Panc1 (cell line): ENCODE measurements around the gene S100A7.

ENCODE experiments used
- SIN3A ChIP-seq: IDR thresholded peaks from 2 replicates; pipeline ENCODE4 v1.6.1; 2012; ENCODE audit warnings: low read depth, mild to moderate bottlenecking, low read length, moderate library complexity, borderline replicate concordance; ENCODE audit not compliant: insufficient read depth
- TF ChIP-seq, protein P1 (sequence below): fragments of 450-650 bp; IDR thresholded peaks from 2 replicates; pipeline ENCODE4 v1.5.1; 2017; ENCODE audit warnings: mild to moderate bottlenecking
- TF ChIP-seq, protein P2 (sequence below), 2 experiments: IDR thresholded peaks; 2 replicates each; pipeline ENCODE4 v1.6.1; 2011 to 2012; ENCODE audit warnings: low read depth in 2 of 2, control low read depth in 1 of 2, low read length in 1 of 2, mild to moderate bottlenecking in 1 of 2, moderate library complexity in 1 of 2; ENCODE audit not compliant: insufficient read depth in 1 of 2

DNA sequence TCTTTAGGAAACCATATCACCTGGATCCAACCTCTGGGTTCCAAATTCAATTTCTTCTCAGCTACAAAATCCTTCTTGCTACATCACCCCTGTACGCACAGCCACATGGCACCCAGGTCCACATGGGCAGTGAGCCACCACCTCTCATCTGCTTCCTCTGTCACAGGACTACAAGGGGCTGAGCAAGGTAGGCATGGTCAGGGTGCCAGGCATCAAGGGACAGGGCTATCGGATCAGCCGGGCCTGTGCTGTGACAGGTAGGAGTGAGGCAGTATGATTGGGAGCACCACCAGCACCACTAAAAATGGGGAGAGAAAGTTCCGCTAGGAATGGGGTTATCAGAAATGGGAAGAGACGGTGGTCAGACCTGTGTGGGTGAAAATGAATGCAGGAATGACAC is 45.9 kb upstream of the S100A7 start:
- TF ChIP-seq, protein P1, sequence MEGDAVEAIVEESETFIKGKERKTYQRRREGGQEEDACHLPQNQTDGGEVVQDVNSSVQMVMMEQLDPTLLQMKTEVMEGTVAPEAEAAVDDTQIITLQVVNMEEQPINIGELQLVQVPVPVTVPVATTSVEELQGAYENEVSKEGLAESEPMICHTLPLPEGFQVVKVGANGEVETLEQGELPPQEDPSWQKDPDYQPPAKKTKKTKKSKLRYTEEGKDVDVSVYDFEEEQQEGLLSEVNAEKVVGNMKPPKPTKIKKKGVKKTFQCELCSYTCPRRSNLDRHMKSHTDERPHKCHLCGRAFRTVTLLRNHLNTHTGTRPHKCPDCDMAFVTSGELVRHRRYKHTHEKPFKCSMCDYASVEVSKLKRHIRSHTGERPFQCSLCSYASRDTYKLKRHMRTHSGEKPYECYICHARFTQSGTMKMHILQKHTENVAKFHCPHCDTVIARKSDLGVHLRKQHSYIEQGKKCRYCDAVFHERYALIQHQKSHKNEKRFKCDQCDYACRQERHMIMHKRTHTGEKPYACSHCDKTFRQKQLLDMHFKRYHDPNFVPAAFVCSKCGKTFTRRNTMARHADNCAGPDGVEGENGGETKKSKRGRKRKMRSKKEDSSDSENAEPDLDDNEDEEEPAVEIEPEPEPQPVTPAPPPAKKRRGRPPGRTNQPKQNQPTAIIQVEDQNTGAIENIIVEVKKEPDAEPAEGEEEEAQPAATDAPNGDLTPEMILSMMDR: no peak
- TF ChIP-seq, protein P2, sequence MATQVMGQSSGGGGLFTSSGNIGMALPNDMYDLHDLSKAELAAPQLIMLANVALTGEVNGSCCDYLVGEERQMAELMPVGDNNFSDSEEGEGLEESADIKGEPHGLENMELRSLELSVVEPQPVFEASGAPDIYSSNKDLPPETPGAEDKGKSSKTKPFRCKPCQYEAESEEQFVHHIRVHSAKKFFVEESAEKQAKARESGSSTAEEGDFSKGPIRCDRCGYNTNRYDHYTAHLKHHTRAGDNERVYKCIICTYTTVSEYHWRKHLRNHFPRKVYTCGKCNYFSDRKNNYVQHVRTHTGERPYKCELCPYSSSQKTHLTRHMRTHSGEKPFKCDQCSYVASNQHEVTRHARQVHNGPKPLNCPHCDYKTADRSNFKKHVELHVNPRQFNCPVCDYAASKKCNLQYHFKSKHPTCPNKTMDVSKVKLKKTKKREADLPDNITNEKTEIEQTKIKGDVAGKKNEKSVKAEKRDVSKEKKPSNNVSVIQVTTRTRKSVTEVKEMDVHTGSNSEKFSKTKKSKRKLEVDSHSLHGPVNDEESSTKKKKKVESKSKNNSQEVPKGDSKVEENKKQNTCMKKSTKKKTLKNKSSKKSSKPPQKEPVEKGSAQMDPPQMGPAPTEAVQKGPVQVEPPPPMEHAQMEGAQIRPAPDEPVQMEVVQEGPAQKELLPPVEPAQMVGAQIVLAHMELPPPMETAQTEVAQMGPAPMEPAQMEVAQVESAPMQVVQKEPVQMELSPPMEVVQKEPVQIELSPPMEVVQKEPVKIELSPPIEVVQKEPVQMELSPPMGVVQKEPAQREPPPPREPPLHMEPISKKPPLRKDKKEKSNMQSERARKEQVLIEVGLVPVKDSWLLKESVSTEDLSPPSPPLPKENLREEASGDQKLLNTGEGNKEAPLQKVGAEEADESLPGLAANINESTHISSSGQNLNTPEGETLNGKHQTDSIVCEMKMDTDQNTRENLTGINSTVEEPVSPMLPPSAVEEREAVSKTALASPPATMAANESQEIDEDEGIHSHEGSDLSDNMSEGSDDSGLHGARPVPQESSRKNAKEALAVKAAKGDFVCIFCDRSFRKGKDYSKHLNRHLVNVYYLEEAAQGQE (IDR thresholded peaks at IDR 0.05; ENCODE audit: insufficient read depth in 1 of 2, low read depth in 2 of 2, low read length in 1 of 2): no peak
- TF ChIP-seq SIN3A: no peak
